ENCODE results near the gene UCK2. TPM values are rescaled to one million over a fixed set of nuclear protein-coding genes. Genes with fewer than 3 reads are reported as not detected.

Gene UCK2
- total RNA-seq, 1 donor = 74.2 TPM

DNA sequence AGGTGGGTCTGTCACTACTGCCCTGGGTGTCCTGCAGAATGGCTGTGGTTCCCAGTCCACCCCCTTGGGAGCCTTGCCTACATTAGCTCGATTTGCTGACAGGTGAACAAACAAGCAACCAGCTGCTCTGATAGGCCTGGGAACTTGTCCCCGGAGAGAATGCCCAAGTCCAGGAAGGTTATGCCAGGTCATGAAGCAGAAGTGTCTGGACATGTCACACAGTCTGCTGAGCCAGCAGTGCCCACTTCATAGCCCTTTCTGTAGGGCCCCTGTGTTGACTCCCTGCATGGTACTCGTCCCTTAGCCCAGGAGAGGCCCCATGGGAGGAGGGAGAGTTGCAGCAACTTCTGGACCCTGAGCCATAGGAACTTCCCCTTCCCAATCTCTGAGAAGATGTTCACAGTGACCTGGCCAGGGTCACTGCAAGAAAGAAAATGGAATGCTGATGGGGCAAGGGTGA is 31.0 kb downstream of the UCK2 start:
- Histone ChIP-seq H3K9me3 (ENCODE audit: low read depth, low read length) (no peaks in the 10 kb centered on the region), H3K4me3 (ENCODE audit: insufficient read depth, low read length) (no peak overlapping the region), H4K20me1 (ENCODE audit: insufficient read depth, low read length) (peaks cover 25% of the 10 kb centered on the region), H3K4me2 (ENCODE audit: insufficient read depth, low read length) (no peak overlapping the region), H3K36me3 (ENCODE audit: insufficient read depth, low read length) (no peaks in the 10 kb centered on the region), H3K79me2 (ENCODE audit: insufficient read depth, low read length) (peaks cover 88% of the 10 kb centered on the region), H2AFZ (ENCODE audit: low read length) (no peak overlapping the region), H3K4me1 (ENCODE audit: insufficient read depth, low read length) (peaks cover 37% of the 10 kb centered on the region), H3K27me3 (ENCODE audit: insufficient read depth, low read length) (no peaks in the 10 kb centered on the region), H3K27ac (ENCODE audit: low read depth, low read length) (no peak overlapping the region)
- no peak for DNase-seq (ENCODE audit: insufficient read length, low spot score, missing footprints)
- TF ChIP-seq, protein P1, sequence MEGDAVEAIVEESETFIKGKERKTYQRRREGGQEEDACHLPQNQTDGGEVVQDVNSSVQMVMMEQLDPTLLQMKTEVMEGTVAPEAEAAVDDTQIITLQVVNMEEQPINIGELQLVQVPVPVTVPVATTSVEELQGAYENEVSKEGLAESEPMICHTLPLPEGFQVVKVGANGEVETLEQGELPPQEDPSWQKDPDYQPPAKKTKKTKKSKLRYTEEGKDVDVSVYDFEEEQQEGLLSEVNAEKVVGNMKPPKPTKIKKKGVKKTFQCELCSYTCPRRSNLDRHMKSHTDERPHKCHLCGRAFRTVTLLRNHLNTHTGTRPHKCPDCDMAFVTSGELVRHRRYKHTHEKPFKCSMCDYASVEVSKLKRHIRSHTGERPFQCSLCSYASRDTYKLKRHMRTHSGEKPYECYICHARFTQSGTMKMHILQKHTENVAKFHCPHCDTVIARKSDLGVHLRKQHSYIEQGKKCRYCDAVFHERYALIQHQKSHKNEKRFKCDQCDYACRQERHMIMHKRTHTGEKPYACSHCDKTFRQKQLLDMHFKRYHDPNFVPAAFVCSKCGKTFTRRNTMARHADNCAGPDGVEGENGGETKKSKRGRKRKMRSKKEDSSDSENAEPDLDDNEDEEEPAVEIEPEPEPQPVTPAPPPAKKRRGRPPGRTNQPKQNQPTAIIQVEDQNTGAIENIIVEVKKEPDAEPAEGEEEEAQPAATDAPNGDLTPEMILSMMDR (IDR thresholded peaks at IDR 0.05; ENCODE audit: extremely low read depth, low read depth, low read length) = no peak

DNA sequence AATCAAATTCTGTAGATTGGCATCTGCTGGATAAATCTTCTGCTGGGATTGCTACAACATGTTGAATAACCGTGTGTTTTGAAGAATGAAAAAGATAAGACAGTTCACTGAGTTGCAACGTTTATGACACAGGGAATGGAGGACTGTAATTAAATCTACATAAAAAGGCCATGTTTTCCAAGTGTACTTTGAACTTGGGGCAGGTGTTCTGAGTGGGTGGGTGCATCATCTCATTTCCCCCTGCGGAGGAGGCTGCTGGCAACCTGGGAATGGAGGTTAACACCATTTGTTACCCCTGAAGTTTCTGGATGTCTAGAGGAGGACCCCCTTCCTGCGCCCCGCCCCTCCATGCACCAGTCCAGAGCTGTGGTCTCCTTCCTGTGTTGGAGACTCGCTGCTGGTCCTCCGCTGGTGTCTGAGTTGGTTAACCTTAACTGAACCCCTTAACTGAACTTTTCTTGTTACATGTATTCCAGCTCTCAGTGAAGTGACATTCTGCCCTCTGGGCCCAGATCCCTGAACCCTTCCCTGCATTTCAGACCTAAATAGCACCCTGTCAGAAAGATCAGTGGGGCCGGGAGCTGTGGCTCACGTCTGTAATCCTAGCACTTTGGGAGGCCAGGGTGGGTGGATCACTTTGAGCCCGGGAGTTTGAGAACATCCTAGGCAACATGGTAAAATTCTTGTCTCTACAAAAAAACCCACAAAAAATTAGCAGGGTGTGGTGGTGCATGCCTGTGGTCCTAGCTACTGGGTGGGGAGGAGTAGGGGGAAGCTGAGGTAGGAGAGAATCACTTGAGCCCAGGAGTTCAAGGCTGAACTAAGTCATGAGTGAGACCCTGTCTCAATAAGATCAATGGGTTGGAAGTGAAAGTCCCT is 31.8 kb downstream of the UCK2 start:
- Histone ChIP-seq H3K4me3 (ENCODE audit: insufficient read depth, low read length) (no peak overlapping the region), H3K27me3 (ENCODE audit: insufficient read depth, low read length) (no peaks in the 10 kb centered on the region), H3K27ac (ENCODE audit: low read depth, low read length) (no peak overlapping the region), H3K4me1 (ENCODE audit: insufficient read depth, low read length) (peaks cover 29% of the 10 kb centered on the region), H2AFZ (ENCODE audit: low read length) (no peak overlapping the region), H3K9me3 (ENCODE audit: low read depth, low read length) (no peaks in the 10 kb centered on the region), H4K20me1 (ENCODE audit: insufficient read depth, low read length) (peaks cover 25% of the 10 kb centered on the region), H3K79me2 (ENCODE audit: insufficient read depth, low read length) (peaks cover 94% of the 10 kb centered on the region), H3K36me3 (ENCODE audit: insufficient read depth, low read length) (no peaks in the 10 kb centered on the region), H3K4me2 (ENCODE audit: insufficient read depth, low read length) (no peak overlapping the region)
- no peak for DNase-seq (ENCODE audit: insufficient read length, low spot score, missing footprints)
- TF ChIP-seq, protein P1 (IDR thresholded peaks at IDR 0.05; ENCODE audit: extremely low read depth, low read depth, low read length) = no peak

- no peak overlapping the region for H2AFZ ChIP-seq (ENCODE audit: low read length)
- peaks cover 21% of the 10 kb centered on the region for H3K4me1 ChIP-seq (ENCODE audit: insufficient read depth, low read length)
- no peaks in the 10 kb centered on the region for H3K36me3 ChIP-seq (ENCODE audit: insufficient read depth, low read length)
- peaks cover 96% of the 10 kb centered on the region for H3K79me2 ChIP-seq (ENCODE audit: insufficient read depth, low read length)
- no peak overlapping the region for H3K27ac ChIP-seq (ENCODE audit: low read depth, low read length)
- no peaks in the 10 kb centered on the region for H3K9me3 ChIP-seq (ENCODE audit: low read depth, low read length)
- no peak for DNase-seq (ENCODE audit: insufficient read length, low spot score, missing footprints)
- TF ChIP-seq, protein P1 (IDR thresholded peaks at IDR 0.05; ENCODE audit: extremely low read depth, low read depth, low read length) = no peak
- no peak overlapping the region for H3K4me3 ChIP-seq (ENCODE audit: insufficient read depth, low read length)
- H3K27me3 ChIP-seq (ENCODE audit: insufficient read depth, low read length) = no peaks in the 10 kb centered on the region
- peaks cover 27% of the 10 kb centered on the region for H4K20me1 ChIP-seq (ENCODE audit: insufficient read depth, low read length)
- H3K4me2 ChIP-seq (ENCODE audit: insufficient read depth, low read length) = no peak overlapping the region
Measured at GRCh38 chr1:165860065-165860464, 32.7 kb downstream of the UCK2 start.

DNA sequence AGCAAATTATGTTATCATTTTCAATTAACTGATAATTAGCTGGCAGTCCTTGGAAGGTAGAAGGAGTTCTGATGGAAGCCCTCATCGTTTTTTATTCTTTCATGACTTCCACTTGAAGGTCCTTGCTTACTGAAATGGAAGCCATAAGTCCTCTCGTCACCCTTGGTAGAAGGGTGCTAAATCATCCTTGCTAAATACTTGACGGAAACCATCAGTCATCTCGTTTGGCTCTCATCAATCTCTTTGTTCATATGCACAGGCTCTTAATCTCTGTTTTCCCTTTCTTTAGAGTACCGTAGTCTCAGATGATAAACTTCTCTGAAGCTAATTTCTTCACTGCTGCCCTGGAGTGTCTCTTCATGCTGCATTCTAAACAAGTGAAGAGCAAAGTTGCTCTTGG is 34.5 kb downstream of the UCK2 start:
- Histone ChIP-seq H3K27ac (ENCODE audit: low read depth, low read length) (no peak overlapping the region), H3K27me3 (ENCODE audit: insufficient read depth, low read length) (no peaks in the 10 kb centered on the region), H3K4me2 (ENCODE audit: insufficient read depth, low read length) (no peak overlapping the region), H3K9me3 (ENCODE audit: low read depth, low read length) (no peaks in the 10 kb centered on the region), H4K20me1 (ENCODE audit: insufficient read depth, low read length) (peaks cover 34% of the 10 kb centered on the region), H3K4me3 (ENCODE audit: insufficient read depth, low read length) (no peak overlapping the region), H3K36me3 (ENCODE audit: insufficient read depth, low read length) (no peaks in the 10 kb centered on the region), H3K4me1 (ENCODE audit: insufficient read depth, low read length) (peaks cover 7% of the 10 kb centered on the region), H3K79me2 (ENCODE audit: insufficient read depth, low read length) (peaks cover 95% of the 10 kb centered on the region), H2AFZ (ENCODE audit: low read length) (no peak overlapping the region)
- no peak for DNase-seq (ENCODE audit: insufficient read length, low spot score, missing footprints)
- TF ChIP-seq, protein P1 (IDR thresholded peaks at IDR 0.05; ENCODE audit: extremely low read depth, low read depth, low read length) = no peak

Data from osteoblast (primary cell).